PC-9 (cell line): ENCODE results near the gene USP22. TPM values are rescaled to one million over a fixed set of nuclear protein-coding genes. Genes with fewer than 3 reads are reported as not detected.

Source experiments
- BruUV-seq: library from RNA; stranded (reverse); fragments of 400-500 nt; replicated peaks from 2 replicates; lab custom pipeline; 2021; lab: Mats Ljungman, UMichigan
- CTCF ChIA-PET: fragments of 300-600 bp; sonication (Branson Sonifier 250); formaldehyde crosslinking; loops from one replicate; lab custom pipeline; 2022; ENCODE audit warnings: antibody characterized with exemption; lab: Charles Lee
- POLR2A ChIA-PET: fragments of 300-600 bp; sonication (Branson Sonifier 250); formaldehyde crosslinking; loops from one replicate; lab custom pipeline; 2022; ENCODE audit warnings: antibody characterized with exemption; ENCODE audit not compliant: unreplicated experiment; lab: Charles Lee
- DNase-seq, 2 experiments: peaks; one replicate each; pipeline versions ENCODE4 v3.0.0 to v3.0.0-alpha.2; 2015 to 2022; ENCODE audit warnings: mixed read lengths in 1 of 2
- H2AFZ ChIP-seq: fragments of 200-600 bp; sonication (generic); 2 replicates; pipeline ENCODE4 v1.8.1; 2017; ENCODE audit warnings: antibody characterized with exemption
- H3F3A ChIP-seq: fragments of 200-600 bp; sonication (generic); 2 replicates; pipeline ENCODE4 v1.8.1; 2017; ENCODE audit warnings: antibody characterized with exemption, mild to moderate bottlenecking, low read depth; ENCODE audit not compliant: insufficient read depth
- H3K27ac ChIP-seq: fragments of 200-600 bp; sonication (generic); 2 replicates; pipeline ENCODE4 v1.6.1; 2016; ENCODE audit warnings: mixed run types
- H3K27me3 ChIP-seq: fragments of 200-600 bp; sonication (generic); 2 replicates; pipeline ENCODE4 v1.6.1; 2016; ENCODE audit warnings: low read depth, mixed run types; ENCODE audit not compliant: insufficient read depth
- H3K36me3 ChIP-seq: fragments of 200-600 bp; sonication (generic); 2 replicates; pipeline ENCODE4 v1.6.1; 2016; ENCODE audit warnings: low read depth, mixed run types
- H3K4me1 ChIP-seq: fragments of 200-600 bp; sonication (generic); replicated peaks from 2 replicates; pipeline ENCODE4 v1.6.1; 2016; ENCODE audit warnings: mixed run types; ENCODE audit not compliant: insufficient read depth
- H3K4me2 ChIP-seq: fragments of 200-600 bp; sonication (generic); 2 replicates; pipeline ENCODE4 v1.6.1; 2017; ENCODE audit warnings: mixed run types
- H3K4me3 ChIP-seq: fragments of 200-600 bp; sonication (generic); 2 replicates; pipeline ENCODE4 v1.6.1; 2016; ENCODE audit warnings: mixed run types
- H3K79me2 ChIP-seq: fragments of 200-600 bp; sonication (generic); 2 replicates; pipeline ENCODE4 v1.6.1; 2017; ENCODE audit warnings: low read depth, mixed run types
- H3K9me2 ChIP-seq: fragments of 200-600 bp; sonication (generic); 2 replicates; pipeline ENCODE4 v1.8.1; 2017; ENCODE audit warnings: mild to moderate bottlenecking; ENCODE audit not compliant: insufficient read depth
- H3K9me3 ChIP-seq: fragments of 200-600 bp; sonication (generic); 2 replicates; pipeline ENCODE4 v1.8.1; 2016; ENCODE audit warnings: low read depth; ENCODE audit not compliant: insufficient read depth
- H4K20me1 ChIP-seq: fragments of 200-600 bp; sonication (generic); 2 replicates; pipeline ENCODE4 v1.8.1; 2017; ENCODE audit not compliant: insufficient read depth
- EZH2 ChIP-seq: fragments of 200-600 bp; sonication (generic); IDR thresholded peaks from 2 replicates; pipeline ENCODE4 v1.8.0; 2017; ENCODE audit warnings: antibody characterized with exemption, low read depth
- intact Hi-C: fragments of 100-400 bp; cut with micrococcal nuclease; formaldehyde crosslinking; loops from one replicate; pipeline ENCODE4 v1.10.0; 2022; ENCODE audit not compliant: unreplicated experiment
- total RNA-seq: library from RNA; stranded (reverse); gene quantifications from 2 replicates; pipeline ENCODE4 v1.2.3, GENCODE V29; 2021
- TF ChIP-seq, protein P1 (sequence below): fragments of 200-600 bp; sonication (generic); conservative IDR thresholded peaks from 2 replicates; pipeline ENCODE4 v1.6.1; 2017; ENCODE audit warnings: mixed run types, antibody characterized with exemption, mild to moderate bottlenecking, moderate library complexity

USP22 gene
- total RNA-seq, 1 experiment from 2014 or later, result 296 TPM

DNA sequence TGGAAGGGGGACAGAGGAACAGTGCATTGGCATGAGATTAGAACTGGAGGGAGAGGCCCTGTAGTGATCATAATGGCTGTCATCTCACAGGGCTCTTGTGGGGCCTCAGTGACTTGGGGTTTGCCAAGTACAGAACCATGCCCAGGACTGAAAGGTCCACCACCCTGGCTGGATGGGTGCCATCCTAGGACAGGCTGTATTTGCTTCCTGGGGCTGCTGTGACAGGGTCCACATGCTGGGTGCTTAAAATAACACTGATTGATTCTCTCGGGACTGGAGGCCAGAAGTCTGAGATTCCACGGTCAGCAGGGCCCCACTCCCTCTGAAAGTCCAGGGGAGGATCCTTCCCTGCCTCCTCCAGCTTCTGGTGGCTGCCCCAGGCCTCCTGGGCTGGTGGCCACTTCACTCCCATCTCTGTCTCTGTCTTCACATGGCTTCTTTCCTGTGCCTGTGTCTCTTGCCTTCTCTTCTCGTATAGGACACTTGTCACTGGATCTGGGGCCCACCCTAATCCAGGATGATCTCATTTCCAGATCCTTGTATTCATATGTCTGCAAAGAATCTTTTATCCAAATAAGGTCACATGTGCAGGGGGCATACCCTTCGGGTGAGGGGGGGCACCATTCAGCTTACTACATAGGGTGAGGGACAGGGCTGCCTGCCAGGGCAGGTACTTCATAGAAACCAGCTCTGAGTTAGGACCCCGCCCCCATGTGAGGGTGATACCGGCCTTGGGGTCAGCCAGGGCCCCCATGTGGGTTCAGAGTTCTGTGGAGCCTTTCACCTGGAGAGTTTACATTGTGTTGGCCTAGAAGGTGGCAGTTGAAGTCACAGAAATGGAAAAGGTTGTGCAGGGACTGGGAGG lies 52.6 kb downstream of the USP22 start:
- no peaks in the 10 kb centered on the region for H3K27me3 ChIP-seq
- BruUV-seq, result no TSS peak
- H3K4me2 ChIP-seq, result no peak overlapping the region
- H3K27ac ChIP-seq, result no peak overlapping the region
- H3K9me3 ChIP-seq, result no peaks in the 10 kb centered on the region
- ChIA-PET CTCF (no interaction called here), POLR2A (no interaction called here)
- no peaks in the 10 kb centered on the region for H3K4me1 ChIP-seq
- TF ChIP-seq, protein P1, sequence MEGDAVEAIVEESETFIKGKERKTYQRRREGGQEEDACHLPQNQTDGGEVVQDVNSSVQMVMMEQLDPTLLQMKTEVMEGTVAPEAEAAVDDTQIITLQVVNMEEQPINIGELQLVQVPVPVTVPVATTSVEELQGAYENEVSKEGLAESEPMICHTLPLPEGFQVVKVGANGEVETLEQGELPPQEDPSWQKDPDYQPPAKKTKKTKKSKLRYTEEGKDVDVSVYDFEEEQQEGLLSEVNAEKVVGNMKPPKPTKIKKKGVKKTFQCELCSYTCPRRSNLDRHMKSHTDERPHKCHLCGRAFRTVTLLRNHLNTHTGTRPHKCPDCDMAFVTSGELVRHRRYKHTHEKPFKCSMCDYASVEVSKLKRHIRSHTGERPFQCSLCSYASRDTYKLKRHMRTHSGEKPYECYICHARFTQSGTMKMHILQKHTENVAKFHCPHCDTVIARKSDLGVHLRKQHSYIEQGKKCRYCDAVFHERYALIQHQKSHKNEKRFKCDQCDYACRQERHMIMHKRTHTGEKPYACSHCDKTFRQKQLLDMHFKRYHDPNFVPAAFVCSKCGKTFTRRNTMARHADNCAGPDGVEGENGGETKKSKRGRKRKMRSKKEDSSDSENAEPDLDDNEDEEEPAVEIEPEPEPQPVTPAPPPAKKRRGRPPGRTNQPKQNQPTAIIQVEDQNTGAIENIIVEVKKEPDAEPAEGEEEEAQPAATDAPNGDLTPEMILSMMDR, result no peak
- TF ChIP-seq EZH2, result no peak
- no peaks in the 10 kb centered on the region for H3K79me2 ChIP-seq
- no peaks in the 10 kb centered on the region for H3K36me3 ChIP-seq
- no peaks in the 10 kb centered on the region for H3F3A ChIP-seq
- no peaks in the 10 kb centered on the region for H3K9me2 ChIP-seq
- no peak overlapping the region for H2AFZ ChIP-seq
- intact Hi-C loops, result loop anchor here (5.0 kb wide), 1 partner anchor 868 kb away; no protein-coding TSS in a partner anchor
- DNase-seq, result no peak
- H4K20me1 ChIP-seq, result no peaks in the 10 kb centered on the region
- no peak overlapping the region for H3K4me3 ChIP-seq

DNA sequence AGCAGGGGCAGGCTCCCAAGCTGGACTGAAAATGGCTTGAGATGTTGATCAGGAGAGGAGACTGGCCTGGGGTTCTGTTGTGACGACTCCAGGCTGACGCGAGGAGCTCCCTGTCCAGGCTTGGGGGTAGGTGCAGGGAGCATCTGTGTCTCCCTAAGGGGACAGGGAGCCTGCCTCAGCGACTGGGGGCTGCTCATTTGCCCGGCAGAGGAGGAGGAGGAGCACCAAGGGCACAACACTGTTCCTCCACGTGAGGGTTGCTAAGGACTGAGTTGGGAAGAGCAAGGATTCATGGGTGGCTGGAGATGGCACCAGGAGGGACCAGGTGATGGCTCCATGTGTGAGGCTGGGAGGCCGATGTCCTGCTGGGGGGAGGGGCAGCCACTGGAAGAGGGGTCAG lies 53.3 kb downstream of the USP22 start:
- no peaks in the 10 kb centered on the region for H3K79me2 ChIP-seq
- no peaks in the 10 kb centered on the region for H3F3A ChIP-seq
- no peak overlapping the region for H2AFZ ChIP-seq
- no peaks in the 10 kb centered on the region for H3K4me1 ChIP-seq
- H3K9me3 ChIP-seq, result no peaks in the 10 kb centered on the region
- no peak overlapping the region for H3K4me3 ChIP-seq
- H3K9me2 ChIP-seq, result no peaks in the 10 kb centered on the region
- no peak overlapping the region for H3K4me2 ChIP-seq
- no peaks in the 10 kb centered on the region for H3K36me3 ChIP-seq
- H3K27me3 ChIP-seq, result no peaks in the 10 kb centered on the region
- TF ChIP-seq, protein P1, result no peak
- no peak for TF ChIP-seq EZH2
- BruUV-seq, result no TSS peak
- H3K27ac ChIP-seq, result no peak overlapping the region
- ChIA-PET POLR2A (no interaction called here), CTCF (no interaction called here)
- intact Hi-C loops, result no loop called here
- no peak for DNase-seq
- no peaks in the 10 kb centered on the region for H4K20me1 ChIP-seq

DNA sequence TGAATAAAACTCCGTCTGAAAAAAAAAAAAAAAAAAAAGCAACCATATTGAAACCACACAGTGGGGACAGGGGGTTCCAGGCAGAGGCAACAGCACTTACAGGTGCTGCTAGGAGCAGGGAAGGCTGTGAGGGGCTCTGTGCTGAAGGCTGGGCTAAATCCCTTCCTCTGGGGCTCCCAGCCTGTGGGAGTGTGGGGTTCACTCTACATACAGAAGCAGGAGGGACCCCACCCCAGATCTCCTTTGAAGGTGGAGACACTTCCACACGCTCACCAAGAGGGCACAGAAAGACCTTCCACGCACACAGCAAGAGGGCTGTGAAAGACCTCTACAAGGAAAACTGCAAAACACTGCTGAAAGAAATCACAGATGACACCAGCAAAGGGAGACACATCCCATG lies 53.9 kb downstream of the USP22 start:
- Histone ChIP-seq H3K27ac (no peak overlapping the region), H3K9me3 (no peaks in the 10 kb centered on the region), H3K79me2 (no peaks in the 10 kb centered on the region), H3K4me3 (no peak overlapping the region), H2AFZ (no peak overlapping the region), H3K9me2 (no peaks in the 10 kb centered on the region), H3K4me1 (no peaks in the 10 kb centered on the region), H4K20me1 (no peaks in the 10 kb centered on the region), H3F3A (no peaks in the 10 kb centered on the region), H3K36me3 (no peaks in the 10 kb centered on the region), H3K27me3 (no peaks in the 10 kb centered on the region), H3K4me2 (no peak overlapping the region)
- BruUV-seq, result no TSS peak
- no peak for DNase-seq
- no peak for TF ChIP-seq EZH2
- TF ChIP-seq, protein P1, result no peak
- ChIA-PET CTCF (interaction anchor here (0.7 kb wide), 1 partner anchor 252 kb away, joined by 3 read pairs; no protein-coding TSS in a partner anchor), POLR2A (no interaction called here)
- intact Hi-C loops, result no loop called here
